HepG2 (cell line): ENCODE measurements around the gene PRIMPOL. TPM values are rescaled to one million over a fixed set of nuclear protein-coding genes. Genes with fewer than 3 reads are reported as not detected.

Source experiments
- ARNTL ChIP-seq: sonication (generic); formaldehyde crosslinking; IDR thresholded peaks from 2 replicates; pipeline ENCODE4 v1.4.0; 2020; ENCODE audit warnings: mild to moderate bottlenecking, missing genetic modification reagents
- DPF2 ChIP-seq: sonication (generic); formaldehyde crosslinking; IDR thresholded peaks from 2 replicates; pipeline ENCODE4 v1.4.0; 2020; ENCODE audit warnings: mild to moderate bottlenecking, low read depth, missing genetic modification reagents, borderline replicate concordance
- FOSL1 ChIP-seq: sonication (generic); formaldehyde crosslinking; IDR thresholded peaks from 2 replicates; pipeline ENCODE4 v1.9.0; 2021; ENCODE audit warnings: missing genetic modification reagents, borderline replicate concordance
- FOXK2 ChIP-seq: fragments of 450-650 bp; IDR thresholded peaks from 2 replicates; pipeline ENCODE4 v1.6.1; 2016
- FOXP1 ChIP-seq, 2 experiments: fragments of 450-650 bp in 1 of 2; IDR thresholded peaks; 2 replicates each; pipeline ENCODE4 v1.6.1; 2017 to 2018; ENCODE audit warnings: antibody characterized with exemption in 1 of 2
- HMG20A ChIP-seq: IDR thresholded peaks from 2 replicates; pipeline ENCODE4 v1.6.1; 2016; ENCODE audit warnings: borderline replicate concordance
- HMG20B ChIP-seq: conservative IDR thresholded peaks from 2 replicates; pipeline ENCODE4 v1.6.1; 2016; ENCODE audit warnings: missing genetic modification reagents, missing compliant biosample characterization
- ONECUT2 ChIP-seq: sonication (generic); formaldehyde crosslinking; IDR thresholded peaks from 2 replicates; pipeline ENCODE4 v1.4.0; 2020; ENCODE audit warnings: missing genetic modification reagents
- SAP130 ChIP-seq: IDR thresholded peaks from 2 replicates; pipeline ENCODE4 v1.6.1; 2016; ENCODE audit warnings: low read depth
- TBX2 ChIP-seq: sonication (generic); formaldehyde crosslinking; IDR thresholded peaks from 2 replicates; pipeline ENCODE4 v1.5.0; 2020; ENCODE audit warnings: missing genetic modification reagents, mild to moderate bottlenecking, borderline replicate concordance
- TBX3 ChIP-seq: fragments of 450-650 bp; IDR thresholded peaks from 2 replicates; pipeline ENCODE4 v1.6.1; 2017; ENCODE audit warnings: antibody characterized with exemption, mild to moderate bottlenecking, inconsistent platforms, borderline replicate concordance
- TCF7L2 ChIP-seq: IDR thresholded peaks from 2 replicates; pipeline ENCODE4 v1.6.1; 2011; ENCODE audit warnings: mild to moderate bottlenecking, low read depth, low read length, moderate library complexity
- ZBTB25 ChIP-seq: IDR thresholded peaks from 2 replicates; pipeline ENCODE4 v1.6.1; 2018; ENCODE audit warnings: missing genetic modification reagents
- ZFX ChIP-seq: sonication (generic); formaldehyde crosslinking; IDR thresholded peaks from 2 replicates; pipeline ENCODE4 v1.4.0; 2020; ENCODE audit warnings: mild to moderate bottlenecking, low read depth, missing genetic modification reagents, moderate library complexity
- ZNF12 ChIP-seq: sonication (generic); formaldehyde crosslinking; IDR thresholded peaks from 2 replicates; pipeline ENCODE4 v1.5.0; 2020; ENCODE audit warnings: missing genetic modification reagents
- ZNF605 ChIP-seq: sonication (generic); formaldehyde crosslinking; IDR thresholded peaks from 2 replicates; pipeline ENCODE4 v1.8.0; 2022; ENCODE audit warnings: mild to moderate bottlenecking, missing genetic modification reagents
- ZNF609 ChIP-seq: sonication (generic); formaldehyde crosslinking; IDR thresholded peaks from 2 replicates; pipeline ENCODE4 v1.4.0; 2020; ENCODE audit warnings: mild to moderate bottlenecking, missing genetic modification reagents, borderline replicate concordance
- ZNF747 ChIP-seq: sonication (generic); formaldehyde crosslinking; IDR thresholded peaks from 2 replicates; pipeline ENCODE4 v1.8.1; 2023; ENCODE audit warnings: missing genetic modification reagents, mild to moderate bottlenecking, borderline replicate concordance
- polyA plus RNA-seq, 8 experiments: library from polyadenylated mRNA; depleted of rRNA in 3 of 8; stranded (reverse) in 7 of 8; unstranded in 1 of 8; fragments of >200 nt; fragmentation: Illumina TruSeq in 4 of 8; extraction: Trizol in 4 of 8; gene quantifications; 2 replicates each; pipeline versions ENCODE4 v1.2.1 to v1.2.3, GENCODE V29; 2011 to 2016; ENCODE audit warnings: low read depth in 4 of 8, missing spikeins in 1 of 8, mixed read lengths in 1 of 8; ENCODE audit not compliant: insufficient read depth in 1 of 8
- total RNA-seq, 5 experiments: library from RNA; depleted of rRNA; stranded (reverse); fragments of >200 nt; fragmentation: Illumina TruSeq; extraction: Trizol; gene quantifications; 2 replicates each; pipeline ENCODE4 v1.2.3, GENCODE V29; 2016; ENCODE audit warnings: low read depth in 1 of 5
- TF ChIP-seq, protein P1 (sequence below): IDR thresholded peaks from 2 replicates; pipeline ENCODE4 v1.6.1; 2016; ENCODE audit warnings: low read depth, borderline replicate concordance
- TF ChIP-seq, protein P2 (sequence below): sonication (generic); formaldehyde crosslinking; IDR thresholded peaks from 2 replicates; pipeline ENCODE4 v1.4.0; 2020; ENCODE audit warnings: missing genetic modification reagents

The PRIMPOL gene
- total and polyA plus RNA-seq, 2 of the 13 experiments (the other 11 are each of a cell fraction or from before 2014, with no cell fraction given), result 7.3 to 11.0 TPM

DNA sequence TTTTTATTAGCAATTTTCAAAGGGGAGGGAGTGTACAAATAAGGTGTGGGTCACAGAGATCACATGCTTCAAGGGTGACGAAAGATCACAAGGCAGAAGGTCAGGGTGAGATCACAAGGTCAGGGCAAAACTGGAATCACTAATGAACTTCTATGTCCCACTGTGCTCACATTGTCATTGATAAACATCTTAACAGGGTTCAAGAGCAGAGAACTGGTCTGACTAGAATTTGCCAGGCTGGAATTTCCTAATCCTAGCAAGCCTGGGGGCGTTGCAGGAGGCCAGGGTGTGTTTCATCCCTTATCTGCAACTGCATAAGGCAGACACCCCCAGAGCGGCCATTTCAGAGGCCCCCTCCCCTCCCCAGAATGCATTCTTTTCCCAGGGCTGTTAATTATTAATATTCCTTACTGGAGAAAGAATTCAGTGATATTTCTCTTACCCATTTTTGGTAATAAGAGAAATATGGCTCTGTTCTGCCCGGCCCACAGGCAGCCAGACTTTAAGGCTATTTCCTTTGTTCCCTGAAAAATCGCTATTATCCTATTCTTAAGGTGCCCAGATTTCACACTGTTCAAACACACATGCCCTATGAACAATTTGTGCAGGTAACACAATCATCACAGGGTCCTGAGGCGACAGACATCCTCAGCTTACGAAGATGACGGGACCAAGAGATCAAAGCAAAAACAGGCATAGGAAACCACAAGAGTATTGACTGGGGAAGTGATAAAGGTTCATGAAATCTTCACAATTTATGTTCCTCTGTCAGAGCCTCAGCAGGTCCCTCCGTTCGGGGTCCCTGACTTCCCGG, 23.5 kb upstream of the PRIMPOL start (continued):
- TF ChIP-seq ZNF747 (peak; percentile 47; the same call in 1 of the 2 replicates), TBX3 (peak; percentile 87), ONECUT2 (CRISPR knock-in tag) (peak; percentile 83), FOXK2 (peak; percentile 79), TCF7L2 (peak; percentile 75), HMG20B (CRISPR knock-in tag) (peak; percentile 77; the same call in 1 of the 2 replicates), ARNTL (CRISPR knock-in tag) (peak; percentile 50; the same call in 1 of the 2 replicates), ZBTB25 (CRISPR knock-in tag) (peak; percentile 19; the same call in 1 of the 2 replicates), ZFX (CRISPR knock-in tag) (peak; percentile 13; the same call in 1 of the 2 replicates), SAP130 (CRISPR knock-in tag) (peak; percentile 83), FOSL1 (CRISPR knock-in tag) (peak; percentile 22; the same call in 1 of the 2 replicates), ZNF605 (CRISPR knock-in tag) (0 out of 2 replicates have a peak, but pooled peaks have one; percentile 41), FOXP1 (IDR thresholded peaks at IDR 0.05) (peak; percentile 37; the same call in 1 of the 2 replicates), FOXP1 (CRISPR knock-in tag; IDR thresholded peaks at IDR 0.05) (peak; percentile 72), HMG20A (peak; percentile 83; the same call in 1 of the 2 replicates), ZNF12 (CRISPR knock-in tag) (peak; percentile 41; the same call in 1 of the 2 replicates), TBX2 (CRISPR knock-in tag) (peak; percentile 94), ZNF609 (CRISPR knock-in tag) (peak; percentile 83), DPF2 (peak; percentile 55; the same call in 1 of the 2 replicates)
- TF ChIP-seq, protein P1, sequence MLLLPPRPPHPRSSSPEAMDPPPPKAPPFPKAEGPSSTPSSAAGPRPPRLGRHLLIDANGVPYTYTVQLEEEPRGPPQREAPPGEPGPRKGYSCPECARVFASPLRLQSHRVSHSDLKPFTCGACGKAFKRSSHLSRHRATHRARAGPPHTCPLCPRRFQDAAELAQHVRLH (CRISPR knock-in tag), result 0 out of 2 replicates have a peak, but pooled peaks have one; percentile 41
- TF ChIP-seq, protein P2, sequence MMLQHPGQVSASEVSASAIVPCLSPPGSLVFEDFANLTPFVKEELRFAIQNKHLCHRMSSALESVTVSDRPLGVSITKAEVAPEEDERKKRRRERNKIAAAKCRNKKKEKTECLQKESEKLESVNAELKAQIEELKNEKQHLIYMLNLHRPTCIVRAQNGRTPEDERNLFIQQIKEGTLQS (CRISPR knock-in tag), result peak; percentile 93
